HG03108 (cell line): ENCODE results near the gene MYCN.

Experiments used
- ATAC-seq: cut with Tn5 transposase; IDR thresholded peaks from one replicate; pipeline ENCODE4 v1.9.1; 2021; ENCODE audit warnings: moderate library complexity; ENCODE audit not compliant: unreplicated experiment

MYCN gene

GRCh38 chr2:15992457-15993231, 52.3 kb downstream of the MYCN start:
- no peak for ATAC-seq

- ATAC-seq: no peak
Observed at GRCh38 chr2:15993232-15993610, 52.9 kb downstream of the MYCN start.

GRCh38 chr2:15993666-15994065, 53.3 kb downstream of the MYCN start:
- no peak for ATAC-seq

GRCh38 chr2:15995603-15996002, 55.3 kb downstream of the MYCN start:
- ATAC-seq: no peak
